ENCODE data around the gene RND2. TPM values are rescaled to one million over a fixed set of nuclear protein-coding genes. Genes with fewer than 3 reads are reported as not detected.

The RND2 gene
- total and polyA plus RNA-seq, 2 of the 13 experiments (the other 11 are each of a cell fraction or from before 2014, with no cell fraction given): 0.05 to 0.11 TPM

- peak; percentile 51; the same call in 1 of the 2 replicates for TF ChIP-seq ZNF414 (CRISPR knock-in tag; IDR thresholded peaks at IDR 0.05)
- TF ChIP-seq ZNF280D (CRISPR knock-in tag; IDR thresholded peaks at IDR 0.05): peak; percentile 64; the same call in 1 of the 2 replicates
- TF ChIP-seq CEBPG (CRISPR knock-in tag; IDR thresholded peaks at IDR 0.05): peak; percentile 68; the same call in 1 of the 2 replicates
- no peak for TF ChIP-seq LBX2 (CRISPR knock-in tag; IDR thresholded peaks at IDR 0.05; ENCODE audit: borderline replicate concordance)
- TF ChIP-seq KDM3A (CRISPR knock-in tag; IDR thresholded peaks at IDR 0.05; ENCODE audit: low read depth): peak; percentile 93; the same call in 1 of the 2 replicates
- TF ChIP-seq EEA1 (CRISPR knock-in tag; IDR thresholded peaks at IDR 0.05; ENCODE audit: borderline replicate concordance): 0 out of 2 replicates have a peak, but pooled peaks have one; percentile 77
- no peak for TF ChIP-seq BORCS8-MEF2B (CRISPR knock-in tag; IDR thresholded peaks at IDR 0.05)
- no peak for TF ChIP-seq PBX2 (CRISPR knock-in tag; IDR thresholded peaks at IDR 0.05)
- TF ChIP-seq ZNF550 (CRISPR knock-in tag; IDR thresholded peaks at IDR 0.05; ENCODE audit: borderline replicate concordance): no peak
- no peak for TF ChIP-seq ZNF619 (CRISPR knock-in tag; IDR thresholded peaks at IDR 0.05)
- peak; percentile 24; the same call in 1 of the 2 replicates for TF ChIP-seq ZNF609 (CRISPR knock-in tag; IDR thresholded peaks at IDR 0.05; ENCODE audit: borderline replicate concordance)
- 0 out of 2 replicates have a peak, but pooled peaks have one; percentile 12 for TF ChIP-seq ZSCAN22 (CRISPR knock-in tag; IDR thresholded peaks at IDR 0.05)
- no peak for TF ChIP-seq PAXIP1 (CRISPR knock-in tag; conservative IDR thresholded peaks at IDR 0.05)
Observed at GRCh38 chr17:43006639-43007551, 18.1 kb upstream of the RND2 start, which contains the start of gene IFI35 (continued).

Data from HepG2 (cell line).